NCI-H2196 treated with DMSO at 0.1 percent for 48 hours (cell line): Measurements from ENCODE around the gene PDE6D.
"Not testable (repeated sequence)": the region's sequence is repeated elsewhere in the genome, so short reads cannot be mapped to it uniquely, and the experiment has no call there.

Experiments used
- DNase-seq: peaks from one replicate; lab custom pipeline; 2025; ENCODE audit not compliant: unreplicated experiment; lab: John Stamatoyannopoulos, UW

The PDE6D gene

GRCh38 chr2:231780123-231780908 is 766 bp downstream of the PDE6D start:
- DNase-seq: no peak

DNA sequence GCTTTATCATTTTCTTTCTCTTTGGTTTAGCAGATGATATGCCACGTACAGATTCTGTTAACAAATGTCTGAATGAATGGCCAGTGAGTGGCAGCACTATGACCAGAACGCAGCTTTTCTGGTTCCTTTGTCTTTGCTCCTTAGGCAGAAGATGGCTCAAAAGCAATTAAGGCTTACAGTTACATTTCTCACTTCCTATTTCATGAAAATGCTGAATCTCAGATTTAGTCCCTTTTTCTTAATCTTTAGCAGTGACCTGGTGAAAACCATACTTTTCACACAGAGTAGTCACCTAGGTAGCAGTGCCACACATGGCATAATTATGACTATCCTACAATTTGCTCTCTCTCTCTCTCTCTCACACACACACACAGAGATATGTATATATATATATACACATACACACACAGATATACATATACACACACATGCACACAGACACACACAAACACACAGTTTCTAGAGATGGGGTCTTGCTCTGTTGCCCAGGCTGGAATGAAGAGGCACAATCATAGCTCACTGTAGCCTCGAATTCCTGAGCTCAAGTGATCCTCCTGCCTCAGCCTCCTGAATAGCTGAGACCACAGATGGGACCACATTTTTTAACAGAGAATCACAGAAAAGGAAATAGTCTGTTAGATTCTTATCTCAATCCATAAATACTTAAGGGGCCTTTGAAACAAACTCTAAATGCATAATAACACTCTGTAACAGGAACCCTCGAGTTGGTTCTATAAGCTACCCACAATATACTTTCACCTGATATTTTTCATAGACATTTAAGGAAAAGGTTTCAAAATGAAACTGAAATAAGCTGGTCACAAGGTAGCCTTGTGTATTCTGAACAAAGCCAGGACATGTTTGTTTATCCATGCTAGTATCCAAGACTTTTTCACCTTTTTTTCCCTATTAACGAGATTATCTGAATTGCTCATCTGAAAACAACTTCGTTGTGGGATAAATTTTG is 11.6 kb downstream of the PDE6D start:
- DNase-seq: no peak

DNA sequence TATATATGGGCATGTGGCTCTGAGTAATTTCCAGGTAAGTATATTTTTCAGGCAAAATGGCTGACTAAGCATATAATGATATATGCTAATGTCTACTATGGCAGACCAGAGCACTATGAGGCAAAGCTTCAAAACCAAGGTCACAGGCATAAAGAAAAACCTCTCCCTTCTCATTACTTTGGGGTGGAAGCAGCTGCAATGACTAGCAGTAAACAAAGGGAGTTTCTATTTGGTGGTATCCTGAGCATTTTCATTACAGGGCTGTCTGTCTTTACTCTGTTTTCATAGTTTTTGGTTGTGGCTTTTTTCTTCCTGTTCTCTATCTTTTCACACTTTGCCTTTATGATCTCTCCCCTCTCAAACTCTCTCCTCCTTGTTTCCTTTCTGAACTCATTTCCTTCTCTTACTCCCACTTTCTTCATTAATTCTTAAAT is 15.6 kb downstream of the PDE6D start:
- no peak for DNase-seq

DNA sequence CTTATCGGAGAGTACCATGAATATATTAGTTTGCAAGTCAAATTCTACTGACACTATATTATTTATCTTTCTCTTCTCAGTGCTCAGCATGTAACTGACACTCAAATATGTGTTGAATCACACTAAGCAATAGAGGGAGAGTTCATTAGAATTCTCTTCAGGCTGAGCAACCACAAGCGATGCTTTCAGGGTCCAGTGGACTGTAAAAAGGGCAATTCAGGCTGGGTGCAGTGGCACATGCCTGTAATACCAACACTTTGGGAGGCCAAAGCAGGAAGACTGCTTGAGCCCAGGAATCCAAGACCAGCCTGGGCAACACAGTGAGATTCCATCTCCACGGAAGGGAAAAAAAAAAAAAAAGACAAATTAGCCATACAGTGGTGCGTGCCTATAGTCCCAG is 16.3 kb downstream of the PDE6D start:
- no peak for DNase-seq

DNA sequence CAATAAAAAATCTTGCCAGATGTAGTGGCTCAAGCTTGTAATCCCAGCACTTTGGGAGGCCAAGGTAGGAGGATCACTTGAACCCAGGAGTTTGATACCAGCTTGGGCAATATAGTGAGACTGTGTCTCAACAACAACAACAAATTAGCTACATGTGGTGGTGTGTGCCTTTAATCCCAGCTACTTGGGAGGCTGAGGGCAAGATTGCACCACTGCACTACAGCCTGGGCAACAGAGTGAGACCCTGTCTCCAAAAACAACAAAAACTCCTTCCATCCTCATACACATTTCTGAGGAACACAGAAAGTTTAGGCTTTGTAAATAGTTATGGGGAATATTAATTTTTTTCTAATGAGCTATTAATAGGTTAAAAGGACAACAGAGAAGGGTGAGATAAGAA is 17.0 kb downstream of the PDE6D start:
- DNase-seq: no peak

GRCh38 chr2:231761735-231762134 is 19.3 kb downstream of the PDE6D start:
- no peak for DNase-seq

- DNase-seq: no peak
Measured at GRCh38 chr2:231752061-231752460, 29.0 kb downstream of the PDE6D start.

- no peak for DNase-seq
Measured at GRCh38 chr2:231751042-231751815, 29.9 kb downstream of the PDE6D start.

DNA sequence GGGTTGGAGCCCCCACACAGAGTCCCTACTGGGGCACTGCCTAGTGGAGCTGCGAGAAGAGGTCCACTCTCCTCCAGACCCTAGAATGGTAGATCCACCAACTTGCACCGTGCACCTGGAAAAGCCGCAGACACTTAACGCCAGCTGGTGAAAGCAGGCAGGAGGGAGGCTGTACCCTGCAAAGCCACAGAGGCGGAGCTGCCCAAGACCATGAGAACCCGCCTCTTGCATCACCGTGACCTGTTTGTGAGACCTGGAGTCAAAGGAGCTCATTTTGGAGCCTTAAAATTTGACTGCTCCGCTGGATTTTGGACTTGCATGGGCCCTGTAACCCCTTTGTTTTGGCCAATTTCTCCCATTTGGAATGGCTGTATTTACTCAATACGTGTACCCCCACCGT is 32.1 kb downstream of the PDE6D start:
- DNase-seq: not testable (repeated sequence)

GRCh38 chr2:231748153-231748896 is 32.8 kb downstream of the PDE6D start:
- DNase-seq: not testable (repeated sequence)

- DNase-seq: no peak
Measured at GRCh38 chr2:231745303-231746038, 35.6 kb downstream of the PDE6D start.

DNA sequence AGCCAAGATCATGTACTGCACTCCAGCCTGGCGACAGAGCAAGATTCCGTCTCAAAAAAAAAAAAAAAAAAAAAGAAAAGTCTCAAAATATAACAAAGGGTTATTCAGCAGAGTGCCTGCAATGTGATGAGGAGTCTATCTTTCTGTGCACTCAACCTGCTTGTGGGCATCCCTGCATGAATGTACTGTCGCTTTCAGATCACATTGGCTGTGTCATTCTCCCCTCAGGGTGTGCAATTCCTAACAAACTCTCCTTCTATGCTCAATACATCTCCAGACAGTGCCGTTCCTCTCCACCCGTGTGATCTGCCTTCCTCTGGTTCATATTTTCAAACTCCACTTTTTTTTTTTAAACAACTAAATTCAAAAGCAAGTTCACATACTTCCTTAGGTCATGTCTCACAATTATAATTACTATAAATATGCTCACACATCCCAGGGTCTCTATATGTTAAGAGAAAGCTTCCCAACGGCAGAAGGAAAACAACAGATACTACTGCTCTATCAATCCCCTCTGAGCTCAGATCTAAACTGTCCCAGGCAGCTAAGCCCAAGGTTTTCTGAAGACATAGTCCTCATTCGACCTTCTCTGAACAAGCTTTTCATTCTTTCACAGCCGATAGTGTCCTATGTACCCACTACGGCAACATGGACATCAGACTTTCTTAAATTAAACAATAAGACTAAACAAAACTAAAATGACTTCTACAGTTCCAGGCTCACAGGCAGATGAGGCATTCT is 37.5 kb downstream of the PDE6D start:
- DNase-seq: no peak

DNA sequence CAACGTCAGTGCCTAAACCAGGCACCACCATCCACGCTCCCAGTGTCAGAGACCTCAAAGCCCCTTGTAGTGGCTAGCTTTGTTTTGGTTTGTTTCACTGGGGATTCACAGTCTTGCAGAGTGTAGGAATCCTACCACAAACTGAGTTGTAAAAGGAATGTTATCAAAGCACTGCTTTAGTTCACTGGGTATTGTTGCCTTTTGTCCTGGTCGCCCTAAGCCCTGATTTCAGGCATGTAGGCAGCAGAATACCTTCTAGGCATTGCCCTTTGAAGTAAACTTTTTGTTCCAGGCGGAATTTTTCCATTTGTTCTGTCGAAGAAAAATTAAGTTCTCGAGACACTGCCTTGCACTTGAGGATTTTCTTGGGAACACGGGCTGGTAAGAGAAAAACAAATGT is 43.3 kb downstream of the PDE6D start:
- DNase-seq: no peak

GRCh38 chr2:231732604-231733003 is 48.5 kb downstream of the PDE6D start:
- DNase-seq: no peak

DNA sequence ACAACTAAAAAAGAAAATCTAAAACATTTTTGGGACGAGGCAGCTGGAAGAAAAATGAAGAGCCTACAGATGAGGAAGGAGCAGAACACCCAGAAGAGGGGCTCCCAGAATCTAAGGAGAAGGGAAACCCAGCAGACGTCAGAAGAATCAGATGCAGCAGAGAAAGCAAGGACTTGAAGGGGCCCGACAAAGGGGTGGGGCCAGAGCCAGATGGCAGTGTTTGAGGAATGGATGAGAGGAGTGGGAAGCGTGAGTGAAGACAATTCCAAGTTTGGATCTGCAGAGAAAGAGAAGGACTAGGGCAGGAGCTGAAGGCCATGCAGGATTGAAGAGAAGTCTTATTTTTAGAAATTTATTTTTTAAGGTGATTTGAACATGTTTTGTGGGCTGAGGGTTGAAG is 53.5 kb downstream of the PDE6D start:
- DNase-seq: no peak

DNA sequence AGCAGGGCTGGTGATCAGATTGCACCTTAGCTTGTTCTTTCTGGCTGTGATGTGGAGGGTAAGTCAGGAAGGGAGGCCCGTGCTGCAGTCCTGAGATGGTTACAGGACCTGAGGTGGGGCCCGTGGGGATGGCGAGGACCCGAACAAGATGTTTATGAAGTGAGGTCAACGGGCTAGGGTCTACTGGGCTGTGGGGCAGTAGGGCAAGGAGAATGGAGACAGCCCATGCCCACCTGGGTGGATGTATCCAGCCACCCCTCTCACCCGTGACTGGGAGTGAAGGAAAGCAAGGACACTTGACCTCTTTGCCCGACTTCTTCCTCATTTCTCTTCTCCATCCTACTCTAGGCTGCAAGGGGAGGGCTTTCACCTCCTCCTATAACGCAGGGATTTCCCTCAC is 54.8 kb downstream of the PDE6D start:
- no peak for DNase-seq

GRCh38 chr2:231725476-231725875 is 55.6 kb downstream of the PDE6D start:
- no peak for DNase-seq

- no peak for DNase-seq
Measured at GRCh38 chr2:231722721-231723307, 58.3 kb downstream of the PDE6D start.
